Measurements from ENCODE around the gene ELMO2.

- TF ChIP-seq EZH2 (IDR thresholded peaks at IDR 0.05; ENCODE audit: insufficient read depth, poor library complexity, severe bottlenecking) (no peak), EZH2phosphoT487 (IDR thresholded peaks at IDR 0.05; ENCODE audit: insufficient read depth, low read depth) (no peak)
Measured at GRCh38 chr20:46376196-46376785, 30.1 kb downstream of the ELMO2 start.

Data from GM23248 (cell line).